Stimulated activated CD8-positive, alpha-beta memory T cell treated with anti-CD3 and anti-CD28 coated beads, Interleukin-12 subunit alpha, Interleukin-12 subunit beta, amount 100 ng/mL, for 4 hours (primary cell): ENCODE data around the gene ZNF467.

Source experiments
- DNase-seq: peaks from one replicate; pipeline ENCODE4 v3.0.0-alpha.2; 2020; ENCODE audit warnings: low read depth

The ZNF467 gene

GRCh38 chr7:149806726-149807125 is 33.3 kb upstream of the ZNF467 start:
- DNase-seq, result no peak

- DNase-seq, result no peak
These were observed 30.7 kb upstream of the ZNF467 start for GRCh38 chr7:149804106-149804505.

DNA sequence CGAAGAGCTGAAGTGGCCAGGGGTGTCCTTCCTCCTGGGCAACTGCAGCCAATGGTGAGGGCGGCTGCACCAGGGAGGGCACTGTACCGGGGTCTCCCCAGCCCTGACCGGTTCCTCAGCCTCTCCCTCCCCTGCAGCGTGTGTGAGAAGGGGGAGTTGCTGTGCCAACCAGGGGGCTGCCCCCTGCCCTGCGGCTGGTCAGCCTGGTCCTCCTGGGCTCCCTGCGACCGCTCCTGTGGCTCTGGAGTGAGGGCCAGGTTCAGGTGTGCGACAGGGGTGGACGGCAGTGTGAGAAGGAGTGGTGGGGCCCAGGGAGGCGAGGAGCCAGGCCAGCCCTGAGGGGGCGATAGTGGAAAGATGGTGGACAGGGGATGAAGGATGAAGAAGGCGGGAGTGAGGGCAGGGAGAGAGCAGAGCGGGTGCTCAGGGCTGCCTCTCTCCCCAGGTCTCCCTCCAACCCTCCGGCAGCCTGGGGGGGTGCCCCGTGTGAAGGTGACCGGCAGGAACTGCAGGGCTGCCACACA is 30.2 kb upstream of the ZNF467 start:
- no peak for DNase-seq

GRCh38 chr7:149802966-149803365 is 29.6 kb upstream of the ZNF467 start:
- DNase-seq, result no peak

DNA sequence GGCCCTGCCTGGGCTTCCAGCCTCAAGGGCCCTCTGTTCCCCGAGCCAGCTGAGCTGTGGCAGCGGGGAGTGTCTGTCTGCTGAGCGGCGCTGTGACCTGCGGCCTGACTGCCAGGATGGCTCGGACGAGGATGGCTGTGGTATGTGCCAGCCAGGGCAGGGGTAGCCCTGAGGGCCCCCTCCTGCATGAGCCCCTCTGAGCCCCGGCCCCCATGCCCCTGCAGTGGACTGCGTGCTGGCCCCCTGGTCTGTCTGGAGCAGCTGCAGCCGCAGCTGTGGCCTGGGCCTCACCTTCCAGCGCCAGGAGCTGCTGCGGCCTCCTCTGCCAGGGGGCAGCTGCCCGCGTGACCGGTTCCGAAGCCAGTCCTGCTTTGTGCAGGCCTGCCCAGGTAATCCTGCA is 28.4 kb upstream of the ZNF467 start:
- no peak for DNase-seq

DNA sequence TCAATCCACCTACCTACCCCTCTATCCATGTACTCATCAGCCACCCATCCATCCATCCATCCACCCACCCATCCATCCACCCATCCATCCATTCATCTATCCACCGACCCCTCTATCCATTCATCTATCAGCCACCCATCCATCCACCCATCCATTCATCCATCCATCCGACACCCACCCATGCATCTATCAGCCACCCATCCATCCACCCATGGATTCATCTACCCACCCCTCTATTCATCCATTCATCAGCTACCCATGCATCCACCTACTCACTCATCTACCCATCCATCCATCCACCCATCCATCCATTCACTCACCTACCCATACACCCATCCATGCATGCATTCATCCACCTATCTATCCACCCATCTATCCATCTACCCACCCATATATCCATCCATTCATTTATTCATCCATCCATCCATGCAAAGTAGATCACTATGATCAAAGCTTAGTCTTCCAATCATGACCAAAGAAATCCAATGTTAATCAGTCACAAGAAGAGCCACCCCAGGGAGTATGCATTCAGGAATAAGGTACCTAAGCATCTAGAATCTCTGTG is 27.7 kb upstream of the ZNF467 start:
- no peak for DNase-seq

GRCh38 chr7:149800169-149800555 is 26.8 kb upstream of the ZNF467 start:
- DNase-seq, result no peak

DNA sequence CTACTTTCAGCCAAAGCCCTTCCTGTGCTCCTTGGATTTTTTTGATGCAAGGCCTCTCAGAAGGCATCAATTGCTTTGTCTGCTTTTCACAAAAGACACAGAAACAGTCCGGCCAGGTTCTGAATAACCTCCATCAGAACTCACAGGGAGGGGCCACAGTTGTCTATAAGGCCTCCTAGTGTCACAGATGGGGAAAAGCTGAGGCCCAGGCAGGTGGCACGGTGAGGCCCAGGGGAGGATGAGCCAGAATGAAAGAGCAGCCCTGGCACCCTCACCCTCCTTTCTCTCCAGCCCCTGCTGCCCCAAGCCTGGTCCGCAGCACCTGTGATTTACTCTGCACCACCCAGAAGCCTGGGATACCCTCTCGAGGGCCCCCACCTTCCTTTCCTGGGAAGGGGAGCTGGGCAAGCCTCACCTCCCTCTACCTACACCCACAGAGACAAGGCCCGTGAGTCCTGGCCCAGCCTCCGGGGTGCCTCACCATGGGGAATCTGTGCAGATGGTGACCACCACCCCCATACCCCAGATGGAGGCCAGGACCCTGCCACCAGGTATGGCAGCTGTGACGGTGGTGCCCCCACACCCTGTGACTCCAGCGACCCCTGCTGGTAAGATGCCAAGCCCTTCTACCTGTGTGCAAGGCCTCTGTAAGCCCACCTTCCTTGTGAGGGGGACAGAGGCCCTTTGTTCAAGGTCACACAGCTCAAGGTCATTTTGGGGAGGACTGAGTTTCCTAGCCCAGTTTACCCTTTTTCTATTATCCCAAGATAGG is 26.2 kb upstream of the ZNF467 start:
- DNase-seq, result no peak

GRCh38 chr7:149797771-149798170 is 24.4 kb upstream of the ZNF467 start:
- DNase-seq, result no peak

GRCh38 chr7:149796287-149796860 is 23.0 kb upstream of the ZNF467 start:
- no peak for DNase-seq

- no peak for DNase-seq
These were observed 21.7 kb upstream of the ZNF467 start for GRCh38 chr7:149795126-149795525.

DNA sequence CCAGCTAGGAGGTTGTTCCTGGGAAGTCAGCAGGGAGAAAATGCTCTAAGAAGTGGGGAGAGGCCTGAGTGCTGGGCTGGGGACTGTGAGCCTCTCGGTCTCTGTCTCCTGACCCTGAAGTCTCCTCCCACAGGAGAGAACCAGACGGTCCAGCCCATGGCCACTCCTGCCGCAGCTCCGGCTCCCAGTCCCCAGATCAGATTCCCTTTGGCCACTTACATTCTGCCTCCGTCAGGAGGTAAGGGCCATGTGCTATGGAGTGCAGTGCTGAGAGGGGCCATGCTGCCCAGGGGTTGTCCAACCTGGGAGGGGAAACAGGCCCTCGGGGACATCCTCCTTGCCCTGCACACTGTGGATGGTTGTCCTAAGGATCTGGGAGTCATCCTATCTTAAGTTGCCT is 21.3 kb upstream of the ZNF467 start:
- DNase-seq, result no peak

GRCh38 chr7:149793261-149793660 is 19.9 kb upstream of the ZNF467 start:
- DNase-seq, result no peak

GRCh38 chr7:149792220-149792595 is 18.8 kb upstream of the ZNF467 start:
- no peak for DNase-seq

DNA sequence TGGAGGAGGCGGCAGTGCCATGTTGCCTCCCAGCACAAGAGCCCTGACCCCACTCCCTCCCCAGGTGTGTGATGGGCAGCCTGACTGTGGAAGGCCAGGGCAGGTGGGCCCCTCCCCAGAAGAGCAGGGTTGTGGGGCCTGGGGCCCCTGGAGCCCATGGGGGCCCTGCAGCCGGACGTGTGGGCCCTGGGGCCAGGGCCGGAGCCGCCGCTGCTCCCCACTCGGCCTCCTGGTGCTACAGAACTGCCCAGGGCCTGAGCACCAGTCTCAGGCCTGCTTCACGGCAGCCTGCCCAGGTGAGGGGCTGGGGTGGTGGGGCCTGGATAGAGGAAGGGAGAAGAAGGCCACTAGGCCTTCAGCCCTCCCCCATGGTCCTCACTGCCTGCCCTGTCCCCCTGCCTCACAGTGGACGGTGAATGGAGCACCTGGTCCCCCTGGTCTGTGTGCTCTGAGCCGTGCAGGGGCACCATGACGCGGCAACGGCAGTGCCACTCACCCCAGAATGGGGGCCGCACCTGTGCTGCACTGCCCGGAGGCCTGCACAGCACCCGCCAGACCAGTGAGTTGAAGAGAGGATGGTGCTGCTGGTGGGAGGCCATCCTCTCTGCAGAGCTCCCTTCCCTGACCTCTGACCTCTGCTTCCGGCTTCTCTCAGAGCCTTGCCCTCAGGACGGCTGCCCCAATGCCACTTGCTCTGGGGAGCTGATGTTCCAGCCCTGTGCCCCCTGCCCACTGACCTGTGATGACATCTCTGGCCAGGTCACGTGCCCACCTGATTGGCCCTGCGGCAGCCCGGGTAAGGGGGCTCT is 18.2 kb upstream of the ZNF467 start:
- no peak for DNase-seq

DNA sequence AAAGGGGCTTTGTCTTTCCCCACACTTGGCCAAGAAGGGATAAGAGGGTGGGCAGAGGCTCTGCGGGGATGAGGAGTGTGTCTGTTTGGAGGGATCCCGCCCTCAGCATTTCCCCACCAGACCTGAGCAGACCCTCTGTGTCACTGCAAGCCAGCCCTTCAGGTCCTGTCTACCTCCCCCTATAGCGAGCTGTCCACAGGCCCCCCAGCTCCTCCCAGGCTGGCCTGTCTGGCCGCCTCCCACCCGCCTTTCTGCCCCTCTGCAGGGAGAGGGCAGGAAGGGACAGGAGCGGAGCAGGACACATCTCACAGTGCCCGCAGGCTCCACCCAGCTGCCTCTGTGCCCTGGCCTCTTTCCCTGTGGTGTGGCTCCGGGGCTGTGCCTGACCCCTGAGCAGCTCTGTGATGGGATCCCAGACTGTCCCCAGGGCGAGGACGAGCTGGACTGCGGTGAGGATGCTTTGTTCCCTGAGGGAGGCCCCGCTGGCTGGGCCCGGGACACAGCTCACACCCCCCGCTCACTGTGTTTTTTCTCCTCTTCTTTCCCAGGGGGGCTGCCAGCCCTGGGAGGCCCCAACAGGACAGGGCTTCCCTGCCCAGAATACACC is 17.5 kb upstream of the ZNF467 start:
- no peak for DNase-seq

- no peak for DNase-seq
These were observed 16.8 kb upstream of the ZNF467 start for GRCh38 chr7:149790146-149790548.

- DNase-seq, result no peak
These were observed 15.7 kb upstream of the ZNF467 start for GRCh38 chr7:149789101-149789500.

- no peak for DNase-seq
These were observed 15.0 kb upstream of the ZNF467 start for GRCh38 chr7:149788300-149788851.

DNA sequence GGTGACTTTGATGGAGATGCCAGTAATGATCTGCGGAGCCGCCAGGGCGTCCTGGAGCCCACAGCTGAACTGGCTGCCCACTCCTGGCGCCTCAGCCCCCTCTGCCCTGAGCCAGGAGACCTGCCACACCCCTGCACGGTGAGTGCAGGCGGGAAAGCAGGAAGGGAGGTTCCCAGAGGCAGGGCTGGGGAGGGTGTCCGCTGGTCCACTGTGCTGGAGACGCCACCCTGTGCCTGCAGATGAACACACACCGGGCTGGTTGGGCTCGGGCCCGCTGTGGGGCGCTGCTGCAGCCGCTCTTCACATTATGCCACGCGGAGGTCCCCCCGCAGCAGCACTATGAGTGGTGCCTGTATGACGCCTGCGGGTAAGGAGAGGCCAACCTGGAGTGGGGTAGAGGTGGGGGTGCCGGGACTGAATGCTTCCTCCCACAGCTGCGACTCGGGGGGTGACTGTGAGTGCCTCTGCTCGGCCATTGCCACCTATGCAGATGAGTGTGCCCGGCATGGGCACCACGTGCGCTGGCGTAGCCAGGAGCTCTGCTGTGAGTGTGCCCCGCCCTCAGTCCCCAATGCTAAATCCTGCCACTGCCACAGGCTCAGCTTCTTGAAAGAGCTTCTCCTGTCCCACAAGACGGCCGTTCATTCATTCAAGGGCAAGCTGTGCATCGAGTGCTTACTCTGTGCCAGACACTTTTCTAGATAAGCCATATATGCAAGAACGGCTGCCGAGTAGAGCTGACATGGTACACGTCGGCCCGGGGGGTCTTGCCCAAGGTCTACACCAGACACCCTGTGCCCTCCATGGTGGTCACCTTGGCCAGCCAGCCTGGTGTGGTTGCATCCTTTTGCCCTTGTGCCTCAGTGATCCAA is 14.3 kb upstream of the ZNF467 start:
- DNase-seq, result no peak

GRCh38 chr7:149785983-149786382 is 12.6 kb upstream of the ZNF467 start:
- no peak for DNase-seq
